Panc1 (cell line): ENCODE measurements around the gene CCM2. TPM values are rescaled to one million over a fixed set of nuclear protein-coding genes. Genes with fewer than 3 reads are reported as not detected.

Experiments
- ATAC-seq: fragments of 200-7000 bp; cut with Tn5 transposase; 2 replicates; pipeline ENCODE4 v1.9.1; 2020; ENCODE audit warnings: mild to moderate bottlenecking, moderate library complexity
- BruUV-seq: library from RNA; stranded (reverse); fragments of 400-500 nt; replicated peaks from 2 replicates; lab custom pipeline; 2021; lab: Mats Ljungman, UMichigan
- CTCF ChIA-PET: fragments of 300-600 bp; sonication (Branson Sonifier 250); formaldehyde crosslinking; loops from one replicate; lab custom pipeline; 2022; ENCODE audit warnings: antibody characterized with exemption; lab: Charles Lee
- POLR2A ChIA-PET: fragments of 300-600 bp; sonication (Branson Sonifier 250); formaldehyde crosslinking; loops from one replicate; lab custom pipeline; 2022; ENCODE audit warnings: antibody characterized with exemption; lab: Charles Lee
- DNase-seq: peaks from one replicate; pipeline ENCODE4 v3.0.0-alpha.2; 2010; ENCODE audit warnings: low read depth, low spot score
- H3K27ac ChIP-seq: 2 replicates; pipeline ENCODE4 v1.5.1; 2011; ENCODE audit warnings: mild to moderate bottlenecking, low read length, inconsistent platforms
- H3K27me3 ChIP-seq: fragments of 200-500 bp; sonication (Bioruptor generic); 2 replicates; pipeline ENCODE4 v1.6.0; 2014; ENCODE audit warnings: low read length, inconsistent platforms; ENCODE audit not compliant: control insufficient read depth, insufficient read depth
- H3K36me3 ChIP-seq: fragments of 200-500 bp; sonication (Bioruptor generic); 2 replicates; pipeline ENCODE4 v1.5.1; 2014; ENCODE audit warnings: inconsistent platforms, mild to moderate bottlenecking, low read length, moderate library complexity; ENCODE audit not compliant: control insufficient read depth, insufficient read depth
- H3K4me1 ChIP-seq: 2 replicates; pipeline ENCODE4 v1.5.1; 2011; ENCODE audit warnings: inconsistent platforms, mild to moderate bottlenecking, low read length, moderate library complexity; ENCODE audit not compliant: control insufficient read depth, insufficient read depth
- H3K4me3 ChIP-seq, 2 experiments: 2 replicates each; pipeline ENCODE4 v1.5.1; 2011 to 2012; ENCODE audit warnings: low read depth in 2 of 2, low read length in 2 of 2, mild to moderate bottlenecking in 2 of 2, inconsistent platforms in 1 of 2, moderate library complexity in 1 of 2
- H3K9me3 ChIP-seq: fragments of 200-500 bp; sonication (Bioruptor generic); 2 replicates; pipeline ENCODE4 v1.5.1; 2014; ENCODE audit warnings: low read depth, mild to moderate bottlenecking, inconsistent platforms, low read length, moderate library complexity; ENCODE audit not compliant: control insufficient read depth, insufficient read depth
- POLR2AphosphoS5 ChIP-seq: IDR thresholded peaks from 2 replicates; pipeline ENCODE4 v1.6.1; 2012; ENCODE audit warnings: mild to moderate bottlenecking, low read depth, low read length, moderate library complexity
- SIN3A ChIP-seq: IDR thresholded peaks from 2 replicates; pipeline ENCODE4 v1.6.1; 2012; ENCODE audit warnings: low read depth, mild to moderate bottlenecking, low read length, moderate library complexity, borderline replicate concordance; ENCODE audit not compliant: insufficient read depth
- TCF7L2 ChIP-seq: IDR thresholded peaks from 2 replicates; pipeline ENCODE4 v1.6.1; 2011; ENCODE audit warnings: mild to moderate bottlenecking, low read depth, low read length, inconsistent platforms
- in situ Hi-C: cut with HindIII; loops from 2 replicates; pipeline ENCODE4 v1.10.0; 2016; ENCODE audit warnings: low sequenced_read_pairs, low pct_unique_long_range_greater_than_20kb
- intact Hi-C: fragments of 100-400 bp; cut with micrococcal nuclease; formaldehyde crosslinking; loops from one replicate; pipeline ENCODE4 v1.10.0; 2022; ENCODE audit not compliant: unreplicated experiment
- total RNA-seq: library from RNA; stranded (reverse); gene quantifications from one replicate; pipeline ENCODE4 v1.2.1, GENCODE V29; 2021; ENCODE audit not compliant: unreplicated experiment
- TF ChIP-seq, protein P1 (sequence below), 2 experiments: IDR thresholded peaks; 2 replicates each; pipeline ENCODE4 v1.6.1; 2011 to 2012; ENCODE audit warnings: low read depth in 2 of 2, control low read depth in 1 of 2, low read length in 1 of 2, mild to moderate bottlenecking in 1 of 2, moderate library complexity in 1 of 2; ENCODE audit not compliant: insufficient read depth in 1 of 2
- TF ChIP-seq, protein P2 (sequence below): fragments of 450-650 bp; IDR thresholded peaks from 2 replicates; pipeline ENCODE4 v1.5.1; 2017; ENCODE audit warnings: mild to moderate bottlenecking

The CCM2 gene
- total RNA-seq, 1 experiment from 2014 or later: 97.1 TPM

GRCh38 chr7:45102785-45103712 lies 103.0 kb downstream of the CCM2 start:
- in situ Hi-C loops (no loop called here), intact Hi-C loops (no loop called here)
- CTCF ChIA-PET: interaction anchor here (1.0 kb wide), 1 partner anchor 12 kb away, joined by 4 read pairs; no protein-coding TSS in a partner anchor
- no peak overlapping the region for H3K4me3 ChIP-seq
- no TSS peak for BruUV-seq
- TF ChIP-seq TCF7L2: no peak
- TF ChIP-seq POLR2AphosphoS5: no peak
- TF ChIP-seq, protein P1, sequence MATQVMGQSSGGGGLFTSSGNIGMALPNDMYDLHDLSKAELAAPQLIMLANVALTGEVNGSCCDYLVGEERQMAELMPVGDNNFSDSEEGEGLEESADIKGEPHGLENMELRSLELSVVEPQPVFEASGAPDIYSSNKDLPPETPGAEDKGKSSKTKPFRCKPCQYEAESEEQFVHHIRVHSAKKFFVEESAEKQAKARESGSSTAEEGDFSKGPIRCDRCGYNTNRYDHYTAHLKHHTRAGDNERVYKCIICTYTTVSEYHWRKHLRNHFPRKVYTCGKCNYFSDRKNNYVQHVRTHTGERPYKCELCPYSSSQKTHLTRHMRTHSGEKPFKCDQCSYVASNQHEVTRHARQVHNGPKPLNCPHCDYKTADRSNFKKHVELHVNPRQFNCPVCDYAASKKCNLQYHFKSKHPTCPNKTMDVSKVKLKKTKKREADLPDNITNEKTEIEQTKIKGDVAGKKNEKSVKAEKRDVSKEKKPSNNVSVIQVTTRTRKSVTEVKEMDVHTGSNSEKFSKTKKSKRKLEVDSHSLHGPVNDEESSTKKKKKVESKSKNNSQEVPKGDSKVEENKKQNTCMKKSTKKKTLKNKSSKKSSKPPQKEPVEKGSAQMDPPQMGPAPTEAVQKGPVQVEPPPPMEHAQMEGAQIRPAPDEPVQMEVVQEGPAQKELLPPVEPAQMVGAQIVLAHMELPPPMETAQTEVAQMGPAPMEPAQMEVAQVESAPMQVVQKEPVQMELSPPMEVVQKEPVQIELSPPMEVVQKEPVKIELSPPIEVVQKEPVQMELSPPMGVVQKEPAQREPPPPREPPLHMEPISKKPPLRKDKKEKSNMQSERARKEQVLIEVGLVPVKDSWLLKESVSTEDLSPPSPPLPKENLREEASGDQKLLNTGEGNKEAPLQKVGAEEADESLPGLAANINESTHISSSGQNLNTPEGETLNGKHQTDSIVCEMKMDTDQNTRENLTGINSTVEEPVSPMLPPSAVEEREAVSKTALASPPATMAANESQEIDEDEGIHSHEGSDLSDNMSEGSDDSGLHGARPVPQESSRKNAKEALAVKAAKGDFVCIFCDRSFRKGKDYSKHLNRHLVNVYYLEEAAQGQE (IDR thresholded peaks at IDR 0.05; ENCODE audit: insufficient read depth in 1 of 2, low read depth in 2 of 2, low read length in 1 of 2): no peak
- TF ChIP-seq SIN3A: no peak
- TF ChIP-seq, protein P2, sequence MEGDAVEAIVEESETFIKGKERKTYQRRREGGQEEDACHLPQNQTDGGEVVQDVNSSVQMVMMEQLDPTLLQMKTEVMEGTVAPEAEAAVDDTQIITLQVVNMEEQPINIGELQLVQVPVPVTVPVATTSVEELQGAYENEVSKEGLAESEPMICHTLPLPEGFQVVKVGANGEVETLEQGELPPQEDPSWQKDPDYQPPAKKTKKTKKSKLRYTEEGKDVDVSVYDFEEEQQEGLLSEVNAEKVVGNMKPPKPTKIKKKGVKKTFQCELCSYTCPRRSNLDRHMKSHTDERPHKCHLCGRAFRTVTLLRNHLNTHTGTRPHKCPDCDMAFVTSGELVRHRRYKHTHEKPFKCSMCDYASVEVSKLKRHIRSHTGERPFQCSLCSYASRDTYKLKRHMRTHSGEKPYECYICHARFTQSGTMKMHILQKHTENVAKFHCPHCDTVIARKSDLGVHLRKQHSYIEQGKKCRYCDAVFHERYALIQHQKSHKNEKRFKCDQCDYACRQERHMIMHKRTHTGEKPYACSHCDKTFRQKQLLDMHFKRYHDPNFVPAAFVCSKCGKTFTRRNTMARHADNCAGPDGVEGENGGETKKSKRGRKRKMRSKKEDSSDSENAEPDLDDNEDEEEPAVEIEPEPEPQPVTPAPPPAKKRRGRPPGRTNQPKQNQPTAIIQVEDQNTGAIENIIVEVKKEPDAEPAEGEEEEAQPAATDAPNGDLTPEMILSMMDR: no peak
- peaks cover 59% of the 10 kb centered on the region for H3K36me3 ChIP-seq
- H3K27ac ChIP-seq: no peak overlapping the region
- H3K9me3 ChIP-seq: no peaks in the 10 kb centered on the region
- H3K4me1 ChIP-seq: peaks cover 8% of the 10 kb centered on the region; the same call in 1 of the 2 replicates
- DNase-seq (no peak), ATAC-seq (no peak)
- H3K27me3 ChIP-seq: no peaks in the 10 kb centered on the region
- POLR2A ChIA-PET: interaction anchor here (0.5 to 0.6 kb wide), 2 partner anchors 306 to 518 kb away, joined by 5 to 7 read pairs; no protein-coding TSS in a partner anchor

DNA sequence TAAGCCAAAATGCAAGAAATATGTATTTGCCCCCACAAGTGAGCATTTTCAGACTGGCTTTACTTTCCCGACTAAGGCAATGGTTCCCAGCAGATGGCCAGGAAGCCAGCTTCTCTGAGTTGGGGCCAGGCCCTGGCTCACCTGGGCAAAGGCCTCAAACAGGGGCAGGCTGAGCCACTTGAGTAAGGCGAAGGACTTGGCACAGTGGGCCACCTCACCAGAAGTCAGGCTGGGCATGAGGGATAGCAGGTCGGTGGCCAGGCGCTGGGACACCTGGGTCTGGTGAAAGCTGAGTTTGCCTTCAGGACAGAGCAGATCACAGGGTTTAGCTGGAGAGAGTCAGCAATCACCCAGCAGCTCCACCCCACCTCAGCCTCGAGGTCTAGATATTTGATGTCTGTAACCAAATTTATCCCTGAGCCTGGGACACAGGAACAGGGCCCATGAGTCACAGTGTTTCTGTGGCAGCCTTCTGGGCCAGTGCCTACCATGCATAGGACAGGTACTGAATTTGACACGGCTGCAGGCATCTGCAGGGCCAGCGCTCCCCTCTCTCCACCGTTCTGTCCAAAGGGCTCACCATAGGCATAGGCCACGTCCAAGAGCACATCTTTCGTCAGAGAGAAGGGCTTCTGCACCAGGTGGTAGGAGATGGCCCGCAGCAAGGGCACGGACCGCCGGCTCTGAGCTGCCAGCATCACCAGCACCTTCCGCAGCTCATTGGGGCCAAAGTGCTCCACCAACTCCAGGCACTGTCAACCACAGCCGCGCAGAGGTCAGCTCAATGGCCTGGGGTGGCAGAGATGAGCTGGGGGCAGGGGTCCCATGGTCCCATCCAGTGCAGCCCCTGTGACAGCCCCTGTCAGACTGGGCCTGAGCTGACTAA lies 104.2 kb downstream of the CCM2 start:
- H3K36me3 ChIP-seq: peaks cover 68% of the 10 kb centered on the region
- TF ChIP-seq POLR2AphosphoS5 (no peak), SIN3A (no peak), TCF7L2 (no peak)
- TF ChIP-seq, protein P1 (IDR thresholded peaks at IDR 0.05; ENCODE audit: insufficient read depth in 1 of 2, low read depth in 2 of 2, low read length in 1 of 2): no peak
- TF ChIP-seq, protein P2: no peak
- peaks cover 19% of the 10 kb centered on the region for H3K4me1 ChIP-seq
- no peaks in the 10 kb centered on the region for H3K9me3 ChIP-seq
- intact Hi-C loops (no loop called here), in situ Hi-C loops (no loop called here)
- DNase-seq (no peak), ATAC-seq (no peak)
- ChIA-PET POLR2A (no interaction called here), CTCF (interaction anchor here (1.0 kb wide), 1 partner anchor 11 kb away, joined by 4 read pairs; no protein-coding TSS in a partner anchor)
- no peak overlapping the region for H3K4me3 ChIP-seq
- H3K27ac ChIP-seq: no peak overlapping the region
- no peaks in the 10 kb centered on the region for H3K27me3 ChIP-seq
- no TSS peak for BruUV-seq
